ENCODE measurements around the gene FMNL1.
"Not testable (repeated sequence)": the region's sequence is repeated elsewhere in the genome, so short reads cannot be mapped to it uniquely, and the experiment has no call there.

Gene FMNL1

GRCh38 chr17:45221081-45222013 is at the start of gene FMNL1:
Gene FMNL1, plus strand, starts transcription at chr17:45221885. Its CDS starts 240 bp downstream, at chr17:45222125.
- no peak for DNase-seq

- DNase-seq: no peak
Measured at GRCh38 chr17:45172232-45172540, 49.5 kb upstream of the FMNL1 start.

GRCh38 chr17:45172541-45173286 is 49.0 kb upstream of the FMNL1 start:
- no peak for DNase-seq

- no peak for DNase-seq
Measured at GRCh38 chr17:45175759-45176115, 45.9 kb upstream of the FMNL1 start.

- DNase-seq: no peak
Measured at GRCh38 chr17:45177563-45177962, 44.1 kb upstream of the FMNL1 start.

GRCh38 chr17:45184144-45184543 is 37.5 kb upstream of the FMNL1 start:
- DNase-seq: no peak

GRCh38 chr17:45186801-45187354 is 34.8 kb upstream of the FMNL1 start:
- DNase-seq: no peak

- DNase-seq: no peak
Measured at GRCh38 chr17:45189009-45189408, 32.7 kb upstream of the FMNL1 start.

GRCh38 chr17:45190503-45191255 is 31.0 kb upstream of the FMNL1 start:
- DNase-seq: peak; percentile 9

GRCh38 chr17:45195424-45195823 is 26.3 kb upstream of the FMNL1 start:
- no peak for DNase-seq

- no peak for DNase-seq
Measured at GRCh38 chr17:45197108-45197507, 24.6 kb upstream of the FMNL1 start.

GRCh38 chr17:45197555-45198334 is 23.9 kb upstream of the FMNL1 start:
- DNase-seq: peak; percentile 73

- no peak for DNase-seq
Measured at GRCh38 chr17:45200701-45201100, 21.0 kb upstream of the FMNL1 start.

- no peak for DNase-seq
Measured at GRCh38 chr17:45201457-45201856, 20.2 kb upstream of the FMNL1 start.

GRCh38 chr17:45201880-45202279 is 19.8 kb upstream of the FMNL1 start:
- not testable (repeated sequence) for DNase-seq

- peak; percentile 87 for DNase-seq
Measured at GRCh38 chr17:45218895-45219661, 2.6 kb upstream of the FMNL1 start.

- DNase-seq: no peak
Measured at GRCh38 chr17:45220079-45220478, 1.6 kb upstream of the FMNL1 start.

GRCh38 chr17:45222014-45222288 is 266 bp downstream of the FMNL1 start:
- no peak for DNase-seq

- DNase-seq: no peak
Measured at GRCh38 chr17:45222289-45222995, 757 bp downstream of the FMNL1 start.

GRCh38 chr17:45222996-45223538 is 1.4 kb downstream of the FMNL1 start:
- DNase-seq: no peak

Measured in NCI-H1694 (cell line).